ENCODE measurements around the gene CFAP298.

DNA sequence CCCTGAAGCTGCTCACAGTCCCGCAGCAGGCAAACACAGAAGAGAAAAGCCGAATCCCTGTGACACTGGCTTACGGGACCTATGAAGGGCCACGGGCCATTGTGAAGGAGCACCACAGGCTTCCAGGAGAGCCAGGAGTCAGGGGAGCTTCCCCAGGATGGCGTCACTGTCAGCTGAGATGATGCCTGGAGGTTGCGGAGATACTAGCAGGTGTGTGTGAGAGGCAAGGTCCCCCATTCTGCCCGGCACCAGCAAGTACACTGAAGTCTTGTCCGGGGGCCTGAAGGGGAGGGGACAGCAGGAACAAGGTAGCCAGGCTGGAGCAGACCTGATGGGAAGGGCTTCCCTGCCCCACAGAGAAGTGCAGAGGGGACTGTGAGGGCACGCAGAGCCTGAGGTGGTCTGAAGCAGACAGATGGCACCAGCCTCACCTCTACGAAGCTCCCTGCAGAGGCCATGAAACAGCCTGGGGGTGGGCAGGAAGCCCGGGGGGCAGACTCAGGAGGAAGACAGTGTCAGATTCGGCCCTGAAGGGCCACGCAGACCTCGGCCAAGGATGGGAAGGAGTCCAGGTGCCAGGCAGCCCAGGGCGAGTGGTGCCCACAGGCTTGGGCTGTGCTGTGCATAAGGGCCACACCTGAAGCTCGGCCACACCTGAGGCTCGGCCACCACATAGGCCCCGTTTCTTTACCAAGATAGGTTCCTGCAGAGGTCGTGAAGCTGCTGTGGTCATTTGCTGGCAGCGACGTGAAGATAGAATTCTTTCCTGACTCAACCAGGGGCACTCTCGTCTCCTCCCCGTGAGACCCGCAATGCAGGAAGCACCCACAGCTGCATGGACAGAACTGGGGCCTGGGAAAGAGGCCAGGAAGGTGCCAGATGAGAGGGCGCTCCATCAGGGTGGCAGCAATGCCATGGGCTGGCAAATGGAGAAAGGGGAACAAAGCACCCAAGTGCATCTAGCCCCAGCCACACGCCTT lies 36.9 kb downstream of the CFAP298 start:
- no peak for TF ChIP-seq PATZ1 (CRISPR knock-in tag; IDR thresholded peaks at IDR 0.05; ENCODE audit: borderline replicate concordance)
- TF ChIP-seq CSDC2 (CRISPR knock-in tag; IDR thresholded peaks at IDR 0.05), result no peak
- TF ChIP-seq ZC3H10 (CRISPR knock-in tag; IDR thresholded peaks at IDR 0.05), result no peak
- no peak for TF ChIP-seq ARNTL (CRISPR knock-in tag; IDR thresholded peaks at IDR 0.05; ENCODE audit: borderline replicate concordance, low read depth)
- TF ChIP-seq ZNF8 (CRISPR knock-in tag; IDR thresholded peaks at IDR 0.05), result no peak
- no peak for TF ChIP-seq TCF4 (CRISPR knock-in tag; IDR thresholded peaks at IDR 0.05; ENCODE audit: borderline replicate concordance)
- no peak for TF ChIP-seq ESRRG (CRISPR knock-in tag; IDR thresholded peaks at IDR 0.05)
- no peak for TF ChIP-seq ISL1 (CRISPR knock-in tag; IDR thresholded peaks at IDR 0.05)
- no peak for TF ChIP-seq ZFP3 (CRISPR knock-in tag; IDR thresholded peaks at IDR 0.05)
- TF ChIP-seq PPARA (CRISPR knock-in tag; IDR thresholded peaks at IDR 0.05; ENCODE audit: borderline replicate concordance), result no peak

All from SK-N-SH treated with all-trans-retinoic acid at 6 μM for 48 hours (cell line).